ENCODE results near the gene PRRG1.

DNA sequence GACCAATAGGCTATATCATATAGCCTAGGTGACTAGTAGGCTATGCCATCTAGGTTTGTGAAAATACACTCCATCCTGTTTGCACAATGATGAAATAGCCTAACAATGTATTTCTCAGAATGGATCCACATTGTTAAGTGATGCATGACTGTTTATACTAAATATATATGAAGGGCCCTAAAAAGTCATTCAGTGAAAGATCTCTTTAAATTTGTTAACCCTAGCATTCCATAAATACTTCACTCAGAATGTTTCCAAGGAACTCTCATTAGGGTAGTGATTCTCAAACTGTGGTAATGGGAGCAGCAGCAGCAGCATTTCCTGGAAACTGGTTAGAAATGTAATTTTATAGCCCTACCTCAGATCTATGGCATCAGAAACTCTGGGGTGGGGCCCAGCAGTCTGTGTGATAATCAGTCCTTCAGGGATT is 74.9 kb downstream of the PRRG1 start:
- TF ChIP-seq POLR2A (IDR thresholded peaks at IDR 0.05; ENCODE audit: extremely low read depth, insufficient read length) (no peak), MYC (IDR thresholded peaks at IDR 0.05; ENCODE audit: low read depth, low read length) (no peak)

All from NB4 (cell line).